Natural killer cell (primary cell): ENCODE data around the gene SMAD3. TPM values are rescaled to one million over a fixed set of nuclear protein-coding genes. Genes with fewer than 3 reads are reported as not detected.
A peak's percentile ranks its signal among the peaks of the same experiment; 100 is the strongest.

ENCODE experiments used
- ATAC-seq, 3 donors: fragments of 150-1000 bp in 2 of 3; fragments of 200-7000 bp in 1 of 3; cut with Tn5 transposase; 1 replicate in 1 of 3; 2 replicates in 2 of 3; pipeline ENCODE4 v1.10.0; 2021; ENCODE audit warnings: mild to moderate bottlenecking in 2 of 3, moderate library complexity in 2 of 3
- DNase-seq, 2 donors: peaks; one replicate each; pipeline versions ENCODE4 v3.0.0 to v3.0.0-alpha.2; 2013 to 2021; ENCODE audit warnings: mixed read lengths in 1 of 2
- H3K27ac ChIP-seq: one replicate; pipeline ENCODE4 v1.5.1; 2013; ENCODE audit warnings: mild to moderate bottlenecking, low read length
- H3K27me3 ChIP-seq: one replicate; pipeline ENCODE4 v1.6.1; 2013; ENCODE audit warnings: low read length; ENCODE audit not compliant: control insufficient read depth, insufficient read depth
- H3K36me3 ChIP-seq: one replicate; pipeline ENCODE4 v1.6.1; 2013; ENCODE audit warnings: low read length; ENCODE audit not compliant: control insufficient read depth, insufficient read depth
- H3K4me1 ChIP-seq: one replicate; pipeline ENCODE4 v1.6.1; 2013; ENCODE audit warnings: low read length; ENCODE audit not compliant: control insufficient read depth, insufficient read depth
- H3K4me3 ChIP-seq: one replicate; pipeline ENCODE4 v1.5.1; 2013; ENCODE audit warnings: low read length
- H3K9me3 ChIP-seq: one replicate; pipeline ENCODE4 v1.6.1; 2013; ENCODE audit warnings: low read length; ENCODE audit not compliant: control insufficient read depth, insufficient read depth
- H3K27ac Mint-ChIP-seq, 2 donors: one replicate each; pipeline ENCODE4 v1.8.0; 2022; ENCODE audit warnings: mild to moderate bottlenecking in 2 of 2, mixed read lengths in 2 of 2, moderate library complexity in 1 of 2
- H3K27me3 Mint-ChIP-seq, 2 donors: one replicate each; pipeline ENCODE4 v1.8.0; 2022; ENCODE audit warnings: low read depth in 2 of 2, mixed read lengths in 2 of 2
- H3K36me3 Mint-ChIP-seq: one replicate; pipeline ENCODE4 v1.8.0; 2022; ENCODE audit warnings: mixed read lengths
- H3K4me1 Mint-ChIP-seq, 2 donors: one replicate each; pipeline ENCODE4 v1.8.0; 2022; ENCODE audit warnings: mixed read lengths in 2 of 2
- H3K4me3 Mint-ChIP-seq: one replicate; pipeline ENCODE4 v1.8.0; 2022; ENCODE audit warnings: mild to moderate bottlenecking, moderate library complexity, mixed read lengths
- H3K9me3 Mint-ChIP-seq, 2 donors: one replicate each; pipeline ENCODE4 v1.8.0; 2022; ENCODE audit warnings: mixed read lengths in 2 of 2
- WGBS: methylation state at CpG from one replicate; pipeline ENCODE4 v1.1.7; 2013; ENCODE audit warnings: missing lambda C conversion rate; ENCODE audit not compliant: insufficient coverage; 5-methylcytosine and 5-hydroxymethylcytosine counted together
- intact Hi-C: fragments of 100-400 bp; cut with micrococcal nuclease; formaldehyde crosslinking; loops from one replicate; pipeline ENCODE4 v1.14.2; 2022
- total RNA-seq, 4 donors: library from RNA; stranded (reverse); fragments of 120-200 nt in 1 of 4; gene quantifications; one replicate each; pipeline versions ENCODE4 v1.2.3 to v1.2.4, GENCODE V29; 2013 to 2022
- TF ChIP-seq, protein P1 (sequence below): fragments of 200-600 bp; IDR thresholded peaks from one replicate; pipeline ENCODE4 v1.8.0; 2022; ENCODE audit warnings: antibody characterized with exemption

Gene SMAD3
- total RNA-seq, 3 donors from 2014 or later (not counting 1 experiment from before 2014, with no cell fraction given), result 47.1 to 72.6 (median 63.0) TPM

DNA sequence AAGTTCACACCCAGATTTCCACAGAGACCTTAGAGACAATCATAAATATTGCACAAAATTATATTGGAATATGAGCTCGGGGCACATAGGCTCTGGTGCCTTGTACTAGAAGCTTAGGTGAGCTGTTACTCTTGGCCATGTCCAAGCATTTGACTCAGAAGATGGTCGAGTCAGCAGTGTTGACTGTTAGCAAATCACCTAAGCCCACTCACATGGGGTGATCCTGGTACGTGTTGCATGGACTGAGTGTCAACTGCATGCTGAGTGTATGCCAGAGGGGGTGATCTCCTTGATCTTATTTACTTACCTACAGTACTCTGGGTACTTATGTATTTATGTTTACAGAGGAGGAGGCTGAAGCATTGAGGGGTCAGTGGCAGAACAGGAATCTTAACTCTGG lies 14.0 kb downstream of the SMAD3 start:
- H3K4me3 ChIP-seq, result no peak overlapping the region
- TF ChIP-seq, protein P1, sequence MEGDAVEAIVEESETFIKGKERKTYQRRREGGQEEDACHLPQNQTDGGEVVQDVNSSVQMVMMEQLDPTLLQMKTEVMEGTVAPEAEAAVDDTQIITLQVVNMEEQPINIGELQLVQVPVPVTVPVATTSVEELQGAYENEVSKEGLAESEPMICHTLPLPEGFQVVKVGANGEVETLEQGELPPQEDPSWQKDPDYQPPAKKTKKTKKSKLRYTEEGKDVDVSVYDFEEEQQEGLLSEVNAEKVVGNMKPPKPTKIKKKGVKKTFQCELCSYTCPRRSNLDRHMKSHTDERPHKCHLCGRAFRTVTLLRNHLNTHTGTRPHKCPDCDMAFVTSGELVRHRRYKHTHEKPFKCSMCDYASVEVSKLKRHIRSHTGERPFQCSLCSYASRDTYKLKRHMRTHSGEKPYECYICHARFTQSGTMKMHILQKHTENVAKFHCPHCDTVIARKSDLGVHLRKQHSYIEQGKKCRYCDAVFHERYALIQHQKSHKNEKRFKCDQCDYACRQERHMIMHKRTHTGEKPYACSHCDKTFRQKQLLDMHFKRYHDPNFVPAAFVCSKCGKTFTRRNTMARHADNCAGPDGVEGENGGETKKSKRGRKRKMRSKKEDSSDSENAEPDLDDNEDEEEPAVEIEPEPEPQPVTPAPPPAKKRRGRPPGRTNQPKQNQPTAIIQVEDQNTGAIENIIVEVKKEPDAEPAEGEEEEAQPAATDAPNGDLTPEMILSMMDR, result no peak
- H3K4me1 ChIP-seq, result peaks cover 83% of the 10 kb centered on the region
- H3K9me3 ChIP-seq, result no peaks in the 10 kb centered on the region
- no peak overlapping the region for H3K27ac ChIP-seq
- no peaks in the 10 kb centered on the region for H3K27me3 Mint-ChIP-seq
- H3K4me3 Mint-ChIP-seq, result no peak overlapping the region
- ATAC-seq (no peak), DNase-seq (no peak)
- H3K36me3 Mint-ChIP-seq, result no peaks in the 10 kb centered on the region
- H3K4me1 Mint-ChIP-seq, result peaks cover 76% of the 10 kb centered on the region in 2 donors
- no peaks in the 10 kb centered on the region for H3K9me3 Mint-ChIP-seq
- H3K27ac Mint-ChIP-seq, result no peak overlapping the region
- H3K27me3 ChIP-seq, result no peaks in the 10 kb centered on the region
- no peaks in the 10 kb centered on the region for H3K36me3 ChIP-seq
- 100% methylated on average over 2 of the region's 3 CpGs for WGBS
- intact Hi-C loops, result no loop called here

DNA sequence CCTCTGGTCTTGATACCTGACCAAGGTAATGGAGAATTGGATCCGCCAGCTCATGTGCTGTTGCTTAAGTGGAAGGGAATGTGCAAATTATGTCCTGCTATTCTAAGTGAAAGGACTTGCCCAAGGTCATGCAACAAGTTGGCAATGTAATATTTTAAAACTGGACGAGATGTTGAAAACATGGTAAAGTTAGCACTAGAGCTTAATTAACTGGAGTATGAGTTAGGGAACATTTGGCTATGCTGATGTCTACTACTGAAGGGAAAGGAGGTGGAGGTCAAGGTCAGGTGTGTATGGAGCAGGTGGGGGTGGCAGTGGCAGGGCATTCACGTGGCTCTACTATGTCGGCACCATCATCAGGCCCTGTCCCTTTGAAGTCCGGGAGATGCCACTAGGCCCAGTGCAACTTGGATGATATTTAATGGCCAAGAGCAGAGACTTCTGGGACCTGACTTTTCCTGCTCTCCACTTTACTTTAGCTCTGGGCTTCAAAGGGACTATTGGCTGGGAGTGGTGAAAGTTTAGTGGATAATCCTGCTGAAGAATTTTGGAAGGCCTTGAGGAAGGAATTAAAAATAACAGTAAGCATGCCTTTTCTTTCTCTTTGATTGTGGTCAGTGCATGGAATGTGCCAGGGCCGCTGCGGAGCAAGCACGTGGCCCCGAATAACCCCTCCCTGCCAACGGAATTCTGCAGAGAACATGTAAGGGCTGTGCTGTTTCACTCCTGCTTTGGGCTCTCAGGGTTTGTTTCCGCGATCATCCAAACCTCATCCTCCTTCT lies 14.9 kb downstream of the SMAD3 start:
- no peak overlapping the region for H3K4me3 ChIP-seq
- H3K27me3 Mint-ChIP-seq, result no peaks in the 10 kb centered on the region
- peaks cover 76% of the 10 kb centered on the region in 2 donors for H3K4me1 Mint-ChIP-seq
- H3K27ac Mint-ChIP-seq, result peak overlapping the region; percentile 48 to 81
- WGBS, result 72% methylated on average over 11 of the region's 12 CpGs
- intact Hi-C loops, result no loop called here
- no peaks in the 10 kb centered on the region for H3K36me3 Mint-ChIP-seq
- TF ChIP-seq, protein P1, result no peak
- no peaks in the 10 kb centered on the region for H3K27me3 ChIP-seq
- DNase-seq (no peak), ATAC-seq (no peak)
- no peaks in the 10 kb centered on the region for H3K36me3 ChIP-seq
- peak overlapping the region; percentile 59 for H3K27ac ChIP-seq
- no peak overlapping the region for H3K4me3 Mint-ChIP-seq
- H3K9me3 ChIP-seq, result no peaks in the 10 kb centered on the region
- H3K4me1 ChIP-seq, result peaks cover 85% of the 10 kb centered on the region
- no peaks in the 10 kb centered on the region for H3K9me3 Mint-ChIP-seq

DNA sequence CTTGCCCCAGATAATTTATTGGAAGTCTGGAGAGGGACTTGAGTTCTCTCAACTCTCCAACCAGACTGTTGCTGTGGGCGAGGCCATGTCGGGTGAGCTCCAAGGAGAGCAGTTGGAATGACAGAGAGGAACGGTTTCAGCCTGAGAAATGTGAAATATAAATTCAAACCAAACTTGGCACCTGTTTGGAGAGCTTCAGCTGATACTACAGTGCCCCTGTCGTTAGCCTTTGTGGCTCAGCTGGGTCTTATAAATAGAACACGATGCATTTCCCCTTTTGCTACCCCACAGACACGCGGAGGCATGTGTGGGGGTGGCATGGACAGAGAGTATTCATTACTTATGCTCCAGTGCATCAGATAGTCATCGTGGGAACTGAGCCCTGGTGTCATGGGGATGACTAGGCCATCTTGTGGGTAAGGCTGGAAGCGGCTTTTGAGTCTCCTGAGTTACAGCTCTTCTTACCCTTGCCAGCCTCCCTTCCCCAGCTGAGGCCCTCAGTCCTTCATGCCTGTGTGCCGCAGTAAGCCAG lies 15.6 kb downstream of the SMAD3 start:
- Histone ChIP-seq H3K27me3 (no peaks in the 10 kb centered on the region), H3K36me3 (no peaks in the 10 kb centered on the region), H3K4me3 (no peak overlapping the region), H3K9me3 (no peaks in the 10 kb centered on the region), H3K4me1 (peaks cover 85% of the 10 kb centered on the region), H3K27ac (peak overlapping the region; percentile 61)
- TF ChIP-seq, protein P1, result no peak
- ATAC-seq (peak; percentile 25 to 70 (median 31)), DNase-seq (peak in 1 of 2 donors; percentile 72)
- 20% methylated on average over 8 of the region's 10 CpGs for WGBS
- H3K4me3 Mint-ChIP-seq, result no peak overlapping the region
- H3K9me3 Mint-ChIP-seq, result no peaks in the 10 kb centered on the region
- intact Hi-C loops, result no loop called here
- peaks cover 81 to 82% of the 10 kb centered on the region in 2 donors for H3K4me1 Mint-ChIP-seq
- no peaks in the 10 kb centered on the region for H3K27me3 Mint-ChIP-seq
- H3K36me3 Mint-ChIP-seq, result no peaks in the 10 kb centered on the region
- peak overlapping the region; percentile 48 to 81 for H3K27ac Mint-ChIP-seq
